CD4-positive, alpha-beta T cell treated with Interleukin-17A for 1 hour (primary cell): ENCODE data around the gene ALDH1A1.
"Not testable (repeated sequence)": the region's sequence is repeated elsewhere in the genome, so short reads cannot be mapped to it uniquely, and the experiment has no call there.

Experiments
- DNase-seq: peaks from one replicate; pipeline ENCODE4 v3.0.0-alpha.2; 2020

ALDH1A1 gene

DNA sequence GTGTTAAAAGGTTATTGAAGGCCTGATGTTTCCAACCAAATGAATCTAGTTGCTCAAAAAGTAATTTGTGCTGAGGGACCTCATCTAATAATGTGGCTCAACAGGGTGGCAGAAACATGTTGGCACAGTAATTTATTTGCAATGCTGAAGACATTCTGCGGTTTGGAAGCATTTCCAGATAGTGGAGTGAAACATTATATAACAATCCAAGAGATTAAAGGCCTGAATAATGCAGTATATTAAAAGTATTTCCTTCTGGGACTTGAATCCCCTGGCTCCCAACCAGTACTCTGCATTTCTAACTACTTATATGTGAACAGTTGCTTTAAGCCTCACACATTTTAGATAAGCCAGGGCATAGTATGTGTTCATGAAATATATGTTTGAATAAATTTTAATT lies 25.9 kb upstream of the ALDH1A1 start:
- no peak for DNase-seq

DNA sequence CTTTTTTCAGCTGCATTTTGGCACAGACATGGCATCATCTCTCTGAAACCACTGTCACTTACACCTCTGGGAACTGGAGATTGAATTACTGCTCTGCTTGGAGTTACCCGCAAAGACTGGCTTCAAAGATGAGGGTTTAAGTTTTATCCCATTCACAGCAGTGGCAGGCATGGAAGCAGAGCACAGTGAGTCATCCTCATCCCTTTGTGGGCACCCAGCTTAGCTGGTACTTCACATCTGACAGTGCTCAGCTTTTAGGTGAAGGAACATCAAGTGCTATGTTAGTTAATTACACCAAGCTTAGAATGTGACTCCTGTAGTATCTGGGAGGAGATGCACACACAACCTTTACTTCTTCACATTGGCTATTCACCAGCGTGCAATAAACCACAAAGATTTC lies 24.8 kb upstream of the ALDH1A1 start:
- no peak for DNase-seq

DNA sequence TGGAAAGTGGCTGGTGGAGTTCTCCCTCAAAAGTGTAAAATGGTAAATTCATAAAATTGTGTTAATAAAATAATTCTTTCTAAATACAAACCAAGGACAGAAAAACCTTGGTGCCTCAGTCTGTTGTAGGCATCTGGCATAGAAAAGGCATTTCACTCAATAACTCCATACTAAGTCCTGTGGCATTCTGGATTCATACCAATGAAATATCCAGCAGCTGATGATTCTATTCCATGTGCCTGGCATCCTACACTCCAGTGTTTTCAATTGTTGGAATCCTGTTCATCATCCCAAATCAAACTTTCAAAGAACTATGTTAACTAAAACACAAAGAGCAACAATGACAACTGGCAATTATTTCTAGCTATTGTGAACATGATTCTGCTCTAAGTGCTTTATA lies 21.6 kb upstream of the ALDH1A1 start:
- no peak for DNase-seq

DNA sequence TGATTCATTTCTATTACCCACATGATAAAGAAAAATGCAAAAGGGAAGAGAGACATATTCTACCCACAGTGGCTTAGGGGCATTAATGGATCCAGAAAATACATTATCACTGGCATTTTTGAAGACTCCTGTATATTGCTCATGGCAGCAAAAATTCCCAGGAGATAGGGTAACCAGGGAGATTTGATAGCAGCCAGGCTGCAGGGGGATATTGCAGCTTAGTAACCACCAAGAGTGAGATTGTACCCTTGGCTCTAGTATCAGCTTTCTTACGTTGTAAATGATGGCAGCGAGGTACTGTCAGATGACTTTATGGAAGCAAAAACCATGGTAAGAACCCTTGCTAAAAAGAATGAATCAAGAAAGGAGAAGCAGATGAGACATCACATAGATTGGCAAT lies 19.8 kb upstream of the ALDH1A1 start:
- no peak for DNase-seq

DNA sequence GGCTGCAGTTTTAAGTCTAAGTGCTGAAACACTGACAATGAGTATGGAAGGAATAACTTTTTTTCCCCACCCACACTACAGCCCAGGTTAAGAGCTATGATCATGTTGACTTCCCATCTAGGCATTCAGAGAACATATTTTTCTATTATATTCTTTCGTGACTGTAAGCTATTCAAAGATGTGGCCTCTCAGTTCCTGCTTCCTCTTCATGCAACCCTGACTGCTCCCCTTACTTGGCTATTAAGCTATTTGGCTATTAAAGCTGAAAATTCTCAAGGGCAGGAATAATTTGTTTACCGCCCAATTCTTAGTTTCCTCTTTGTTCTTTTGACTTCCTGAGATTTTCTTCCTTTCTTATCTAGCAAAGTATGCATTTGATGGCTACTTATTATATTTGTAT lies 18.6 kb upstream of the ALDH1A1 start:
- DNase-seq = no peak

DNA sequence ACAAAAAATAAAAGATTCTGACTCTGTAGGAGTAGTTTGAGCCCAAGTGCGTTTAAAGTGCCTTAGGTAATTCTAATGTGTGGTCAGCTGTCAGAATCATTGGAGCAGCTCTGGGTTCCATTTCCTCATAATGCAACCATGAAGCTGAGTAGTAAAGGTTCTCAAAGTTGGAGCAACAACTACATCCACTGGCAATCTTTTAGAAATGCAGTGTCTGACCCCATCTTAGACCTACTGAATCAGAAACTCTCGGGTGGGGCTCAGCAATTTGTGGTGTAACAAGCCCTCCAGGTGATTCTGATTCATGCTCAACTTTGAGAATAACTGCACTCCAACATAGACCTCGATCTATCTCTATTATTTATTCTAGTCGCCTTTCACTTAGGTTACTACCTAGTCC lies 7.6 kb upstream of the ALDH1A1 start:
- no peak for DNase-seq

DNA sequence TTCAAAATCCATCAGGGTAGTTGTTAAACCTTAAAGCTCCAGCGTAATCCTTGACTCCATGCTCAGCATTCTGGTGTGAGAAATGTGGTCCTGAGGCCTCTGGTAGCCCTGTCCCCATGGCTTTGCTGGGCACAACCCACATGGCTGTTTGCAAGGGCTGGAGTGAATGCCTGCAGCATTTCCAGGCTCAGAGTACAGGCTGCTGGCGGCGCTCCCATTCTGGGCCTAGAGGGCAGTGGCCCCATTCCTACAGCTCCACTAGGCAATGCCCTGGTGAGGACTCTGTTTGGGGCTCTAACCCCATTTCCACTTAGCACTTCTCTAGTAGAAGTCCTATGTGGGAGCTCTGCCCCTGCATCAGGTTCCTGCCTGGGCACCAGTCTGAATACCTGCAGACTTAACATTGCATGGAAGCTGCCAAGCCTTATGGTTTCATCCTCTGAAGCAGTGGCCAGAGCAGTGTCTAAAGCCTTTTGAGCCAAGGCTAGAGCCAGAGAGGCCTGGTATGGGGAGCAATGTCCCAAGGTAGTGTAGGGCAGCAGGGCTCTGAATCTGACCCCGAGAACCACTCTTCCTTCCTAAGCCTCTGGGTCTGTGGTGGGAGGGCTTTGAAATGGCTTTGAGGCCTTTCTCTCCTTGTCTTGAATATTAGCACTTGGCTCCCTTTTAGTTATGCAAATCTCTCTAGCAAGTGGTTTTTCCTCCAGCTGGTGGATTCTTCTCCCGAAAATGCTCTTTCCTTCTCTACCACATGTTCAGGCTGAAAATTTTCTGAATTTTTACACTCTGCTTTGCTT lies 5.8 kb upstream of the ALDH1A1 start:
- DNase-seq = no peak

DNA sequence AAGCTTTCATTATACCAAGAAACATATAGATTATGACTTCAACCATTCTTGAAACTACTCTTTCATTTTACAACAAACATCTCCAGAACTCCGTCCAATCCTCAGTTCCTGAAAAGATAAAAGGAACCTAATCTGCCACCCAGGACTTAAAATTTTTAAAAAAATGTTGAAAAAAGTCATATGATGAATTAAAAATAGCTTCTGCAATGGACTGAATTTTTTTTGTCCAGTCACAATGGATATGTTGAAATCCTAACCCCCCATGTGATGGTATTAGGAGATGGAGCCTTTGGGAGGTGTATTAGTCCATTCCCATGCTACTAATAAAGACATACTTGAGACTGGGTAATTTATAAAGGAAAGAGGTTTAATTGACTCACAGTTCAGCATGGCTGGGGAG lies 2.7 kb upstream of the ALDH1A1 start:
- no peak for DNase-seq

DNA sequence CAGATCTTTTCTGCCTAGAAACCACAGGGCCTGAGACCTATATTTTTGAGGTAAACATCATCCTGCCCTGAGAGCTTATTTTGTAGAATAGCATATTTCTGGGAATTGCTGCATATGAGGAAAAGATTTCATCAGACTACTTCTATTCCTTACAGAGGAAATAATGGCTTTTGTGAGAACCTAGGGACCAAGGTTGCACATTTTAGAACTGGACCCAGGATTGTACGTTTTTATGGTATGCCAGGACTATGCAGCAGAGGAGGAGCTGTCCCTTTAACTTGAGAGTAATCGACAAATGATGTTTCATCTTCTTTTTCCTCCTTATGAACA lies 2.2 kb upstream of the ALDH1A1 start:
- no peak for DNase-seq

DNA sequence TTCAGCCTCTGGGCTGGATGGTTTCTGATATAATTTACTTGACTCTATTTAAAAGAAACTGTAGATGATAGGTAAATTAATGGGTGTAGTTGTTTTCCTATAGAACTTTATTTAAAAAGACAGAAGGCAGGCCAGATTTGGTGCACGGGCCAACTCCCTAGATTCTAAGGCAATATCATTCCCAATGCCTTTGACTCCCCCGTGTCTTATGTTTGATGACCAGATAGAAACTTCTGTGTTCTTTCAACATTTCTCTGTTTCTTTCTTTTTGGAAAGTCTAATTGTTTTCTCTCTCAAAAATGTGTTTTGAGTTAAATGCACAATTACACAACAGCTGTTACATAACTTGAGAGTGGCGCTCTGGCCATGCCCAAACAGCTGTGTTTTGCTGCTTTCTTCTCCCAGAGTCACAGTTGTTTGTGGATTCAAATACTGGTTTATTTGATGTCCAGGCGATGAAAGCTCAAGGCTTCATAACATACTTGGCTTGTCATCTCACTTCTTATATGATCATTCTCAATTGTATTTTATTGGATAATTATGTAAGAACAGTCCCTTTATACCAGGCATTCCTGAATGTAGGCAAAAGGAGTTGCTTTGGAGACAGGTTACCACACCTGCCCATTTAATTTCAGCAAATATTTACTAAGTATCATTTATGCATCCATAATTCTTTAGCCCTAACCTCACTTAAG lies 1.7 kb upstream of the ALDH1A1 start:
- DNase-seq = no peak

DNA sequence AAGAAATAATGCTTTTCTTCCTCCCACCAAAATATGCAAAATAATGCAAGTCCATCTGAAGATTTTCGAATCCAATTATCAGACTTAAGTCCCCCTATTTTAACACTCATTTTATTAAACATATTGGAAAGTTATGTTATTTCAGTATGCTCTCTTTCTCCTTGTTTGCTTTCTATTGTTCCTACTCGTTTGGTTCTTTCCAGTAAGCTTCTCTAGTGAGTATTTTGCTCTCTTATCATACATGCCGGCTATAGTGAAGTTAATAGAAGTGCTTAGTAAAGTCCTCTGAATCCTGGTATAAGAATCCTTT lies 517 bp downstream of the ALDH1A1 start:
- no peak for DNase-seq

DNA sequence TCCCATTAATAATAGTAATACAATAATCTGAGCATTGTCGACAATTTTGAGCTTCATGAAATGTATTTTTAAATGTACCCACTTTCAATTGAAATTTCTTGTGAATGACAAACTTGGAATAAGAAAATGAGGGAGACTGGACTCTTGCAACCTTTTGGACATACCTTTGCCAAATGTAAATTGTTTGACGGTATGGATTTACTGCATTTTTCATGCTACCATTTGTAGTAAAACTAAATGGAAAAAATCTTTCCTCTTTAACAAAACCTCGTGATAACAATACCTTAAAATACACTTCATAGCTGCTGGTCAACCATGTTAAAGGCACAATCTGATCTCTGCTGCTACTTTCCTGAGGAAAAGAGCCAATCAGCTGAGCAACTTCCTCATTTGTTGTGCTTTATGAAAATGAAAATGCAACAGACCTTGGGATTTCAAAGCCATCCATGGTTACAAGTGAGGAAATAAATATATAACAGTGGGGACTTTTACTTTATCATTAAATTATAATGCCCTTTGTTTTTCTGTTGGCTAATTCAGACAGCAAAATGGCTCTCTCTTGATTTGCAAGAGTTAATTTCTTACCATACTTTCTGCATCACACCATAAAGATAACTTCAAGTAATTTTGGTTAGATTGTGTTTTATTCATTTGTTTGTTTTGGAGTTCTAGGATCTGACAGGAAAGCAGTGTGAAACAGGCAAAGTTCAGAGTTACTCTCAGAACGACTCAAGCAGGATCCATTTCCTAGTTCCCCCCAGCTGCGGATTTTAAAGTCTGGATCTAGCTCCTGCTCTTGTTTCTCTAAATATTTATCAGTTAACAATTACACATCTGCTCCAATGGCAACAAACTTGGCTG lies 1.1 kb downstream of the ALDH1A1 start:
- DNase-seq = no peak

DNA sequence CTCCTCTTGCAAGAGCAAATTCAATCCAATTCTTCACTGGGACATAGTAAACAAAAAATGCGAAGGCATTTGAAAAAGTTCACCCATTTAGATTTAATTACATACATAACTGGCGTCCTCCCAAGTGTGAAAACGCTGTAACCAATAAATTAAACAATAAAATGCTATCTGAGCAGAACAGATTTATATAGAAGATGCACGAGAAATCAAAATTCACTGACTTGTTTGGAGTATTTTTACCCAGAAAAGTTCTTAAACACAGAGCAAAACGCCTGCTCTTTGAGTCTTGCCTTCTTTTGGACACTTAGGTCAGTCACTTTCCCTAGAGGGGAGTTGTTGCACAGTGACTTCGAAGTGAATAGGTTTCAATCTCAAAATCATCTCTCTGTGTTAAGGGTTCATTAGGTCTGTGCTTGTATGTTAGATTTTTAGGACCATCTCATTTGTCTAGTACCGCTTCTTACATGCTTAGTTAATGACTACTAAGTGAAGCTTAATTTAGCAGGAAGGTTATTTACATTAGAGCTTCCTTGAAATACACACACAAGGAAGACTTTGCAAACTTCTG lies 1.9 kb downstream of the ALDH1A1 start:
- DNase-seq = no peak

DNA sequence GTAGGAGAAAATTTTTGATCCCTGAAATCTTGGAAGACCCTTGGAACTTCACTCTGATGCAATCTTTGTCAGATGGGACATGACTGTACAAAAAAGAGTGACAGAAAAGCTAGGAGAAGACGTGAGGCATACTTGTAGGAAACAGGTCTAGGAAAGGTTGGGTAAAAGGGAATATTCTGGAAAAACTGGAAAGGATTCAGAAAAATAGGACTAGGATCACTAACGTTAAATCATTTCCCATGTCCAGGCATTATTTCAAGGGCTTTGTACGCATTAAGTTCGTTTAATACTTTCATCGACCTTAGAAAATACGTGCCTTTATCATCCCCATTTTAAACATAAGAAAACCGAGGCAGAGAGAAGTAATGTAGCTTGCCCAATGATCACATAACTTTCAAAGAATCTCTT lies 2.9 kb downstream of the ALDH1A1 start:
- DNase-seq = no peak

DNA sequence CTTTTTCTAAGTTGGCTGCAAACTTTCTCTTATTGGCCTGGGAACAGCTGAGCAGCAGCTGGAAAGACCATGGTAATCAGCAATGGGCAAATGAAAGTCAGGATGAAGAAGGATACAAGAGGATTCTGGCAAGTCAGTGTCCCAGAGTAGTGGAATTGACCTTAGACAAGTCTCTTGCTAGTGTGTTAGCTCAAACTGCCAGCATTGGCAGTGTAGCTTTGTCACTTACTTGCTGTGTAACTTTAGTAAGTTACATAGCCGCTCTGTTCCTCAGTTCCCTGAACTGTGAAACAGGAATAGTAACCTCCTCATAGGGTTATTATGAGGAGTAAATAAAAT lies 3.6 kb downstream of the ALDH1A1 start:
- no peak for DNase-seq

DNA sequence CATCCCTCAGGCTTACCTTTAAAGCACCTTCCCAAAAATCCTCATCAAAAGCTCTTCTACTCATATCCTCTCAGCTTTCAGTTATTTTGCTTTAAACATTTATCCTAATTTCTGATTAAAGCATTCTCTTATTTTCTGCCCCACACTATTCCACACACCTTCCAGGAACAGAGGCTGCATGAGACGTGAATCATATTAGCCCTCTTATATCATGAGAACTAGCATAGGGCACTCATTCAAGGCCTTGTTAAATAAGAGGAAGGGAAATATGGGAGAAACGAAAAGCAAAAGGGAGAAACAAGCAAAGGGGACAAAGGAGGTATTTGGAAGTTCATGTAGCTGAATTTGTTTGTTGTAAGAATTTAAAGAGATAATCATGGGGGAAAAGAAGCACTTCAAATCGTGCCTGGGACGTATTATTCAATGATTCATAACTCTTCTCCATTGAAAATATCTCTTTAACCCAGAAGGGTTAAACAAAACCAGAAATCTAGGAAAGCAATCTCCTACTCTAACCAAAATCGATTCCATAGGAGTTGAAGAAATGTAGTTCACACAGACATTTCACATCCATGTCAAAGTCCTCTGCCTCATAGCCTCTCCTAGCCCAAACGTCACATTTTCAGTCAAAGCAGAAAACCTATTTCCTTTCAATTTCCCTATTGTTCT lies 4.1 kb downstream of the ALDH1A1 start:
- no peak for DNase-seq

DNA sequence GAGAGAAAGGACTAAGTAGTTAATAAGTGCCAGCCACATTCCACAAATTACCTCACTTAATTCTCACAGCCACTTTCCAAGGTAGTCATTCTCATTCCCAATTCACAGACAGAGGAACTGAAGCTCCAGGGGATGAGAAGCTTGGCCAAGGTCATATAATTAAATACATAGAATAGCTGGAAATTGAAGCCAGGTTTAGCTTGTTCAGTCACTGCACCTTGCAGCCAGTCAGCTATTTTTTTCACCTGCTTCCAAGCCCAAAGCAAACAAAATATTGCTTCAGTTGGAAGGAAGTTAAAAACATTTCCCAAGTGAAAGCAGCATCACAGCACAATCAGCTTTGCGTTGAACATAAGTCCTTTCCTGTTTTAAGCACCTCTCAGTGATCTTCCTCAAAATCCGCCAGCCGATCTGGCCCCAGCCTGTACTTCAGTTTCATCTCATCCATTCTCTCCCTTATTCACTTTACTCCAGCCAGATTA lies 4.8 kb downstream of the ALDH1A1 start:
- DNase-seq = no peak

DNA sequence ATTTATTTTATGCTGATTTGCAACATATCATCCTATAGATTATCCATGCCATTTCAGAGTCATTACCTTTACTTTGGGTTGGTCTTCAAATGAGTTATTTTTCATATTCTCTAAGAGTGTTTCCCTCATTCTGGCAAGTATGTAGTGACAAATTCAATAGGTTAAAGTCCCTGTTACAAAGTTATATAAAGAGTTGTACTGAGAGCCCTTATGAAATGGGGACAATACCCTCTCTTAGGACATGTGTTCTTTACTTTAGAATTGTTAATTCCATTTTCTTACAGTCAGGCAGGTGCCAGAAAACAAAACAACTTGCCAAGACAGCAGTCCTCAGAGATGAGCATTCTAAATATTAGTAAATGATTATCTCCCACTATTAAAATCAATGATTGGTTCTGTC lies 6.0 kb downstream of the ALDH1A1 start:
- DNase-seq = no peak

DNA sequence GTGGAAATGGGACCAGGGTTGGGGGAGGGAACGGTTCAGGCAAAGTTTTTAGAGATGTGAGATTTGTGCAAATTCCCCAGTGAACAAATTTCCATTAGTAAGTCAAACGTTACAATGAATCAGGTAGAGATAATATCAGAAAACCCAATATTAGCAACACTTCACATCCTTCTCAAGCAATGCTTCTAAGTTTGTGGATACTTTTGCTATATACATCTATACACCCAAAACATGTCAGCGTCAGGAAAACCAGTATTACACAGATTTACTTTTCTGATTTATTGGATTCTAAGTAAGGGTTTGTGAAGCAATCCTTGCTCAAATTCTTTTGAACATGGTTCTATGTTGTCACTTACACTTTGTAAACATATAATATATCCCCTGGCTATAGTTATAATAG lies 6.5 kb downstream of the ALDH1A1 start:
- DNase-seq = no peak

DNA sequence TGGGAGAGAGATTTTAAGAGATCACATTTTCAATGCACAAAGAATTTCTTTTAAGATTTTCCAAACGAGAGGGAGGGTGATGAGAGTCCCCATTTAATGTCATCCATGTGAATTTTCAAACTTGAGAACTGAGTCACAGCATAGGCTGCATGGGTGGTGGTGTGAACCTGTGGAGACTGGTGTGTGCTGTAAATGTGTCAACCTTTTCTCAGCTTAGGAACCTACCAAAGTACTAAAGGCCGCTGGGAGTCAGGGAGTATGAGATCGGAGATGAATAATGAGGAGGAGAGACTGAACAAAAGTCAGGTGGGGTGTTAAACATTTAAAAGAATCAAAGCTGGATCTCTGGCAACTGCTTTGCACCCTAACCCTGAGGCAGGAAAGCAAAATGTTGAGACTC lies 7.5 kb downstream of the ALDH1A1 start:
- DNase-seq = no peak

DNA sequence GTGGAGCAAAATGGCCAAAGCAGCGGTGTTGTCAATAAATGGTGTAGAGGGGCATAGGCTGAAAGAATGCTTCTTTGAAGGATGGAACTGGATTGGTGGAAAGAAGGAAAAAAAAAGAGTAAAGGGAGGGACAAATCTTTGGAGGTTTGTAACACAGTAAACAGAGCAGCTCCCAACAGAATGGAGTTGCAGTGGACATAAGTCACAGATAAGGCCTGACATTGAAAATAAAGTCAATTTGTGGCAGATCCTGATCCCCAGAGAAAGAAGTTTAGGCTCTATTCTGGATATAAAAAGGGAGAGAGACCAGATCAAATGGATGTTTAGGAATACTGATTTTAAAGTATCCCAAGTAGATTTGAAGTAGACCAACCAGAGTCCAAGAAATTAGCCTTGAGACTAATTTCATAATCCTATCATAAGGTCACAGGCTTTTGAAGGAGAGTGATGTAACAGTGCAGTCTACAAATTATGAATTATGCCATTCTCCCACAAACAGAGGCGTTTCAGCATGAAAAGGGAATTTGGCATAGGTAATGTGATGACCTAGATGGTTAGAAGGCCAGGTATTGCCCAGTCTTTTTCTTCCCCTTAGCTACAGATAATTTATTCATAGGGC lies 8.9 kb downstream of the ALDH1A1 start:
- DNase-seq = no peak

DNA sequence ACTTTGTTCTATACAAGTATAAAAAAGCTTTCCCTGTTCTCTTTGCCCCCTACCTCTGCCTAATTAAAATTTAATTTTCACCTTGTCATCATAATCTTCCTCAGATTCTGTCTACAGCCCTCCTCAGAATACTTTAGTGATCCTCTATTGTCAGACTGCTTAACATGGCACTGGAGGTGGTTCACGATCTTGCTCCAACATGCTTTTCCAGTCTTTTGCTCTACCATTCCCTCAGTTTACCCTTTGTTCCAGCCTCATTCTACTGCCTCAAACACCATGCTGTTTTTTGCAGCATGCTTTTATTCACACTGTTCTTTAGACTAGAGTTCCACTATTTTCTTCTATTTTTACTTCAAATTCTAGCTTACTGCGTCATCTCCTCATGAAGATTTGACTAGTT lies 10.4 kb downstream of the ALDH1A1 start:
- no peak for DNase-seq

DNA sequence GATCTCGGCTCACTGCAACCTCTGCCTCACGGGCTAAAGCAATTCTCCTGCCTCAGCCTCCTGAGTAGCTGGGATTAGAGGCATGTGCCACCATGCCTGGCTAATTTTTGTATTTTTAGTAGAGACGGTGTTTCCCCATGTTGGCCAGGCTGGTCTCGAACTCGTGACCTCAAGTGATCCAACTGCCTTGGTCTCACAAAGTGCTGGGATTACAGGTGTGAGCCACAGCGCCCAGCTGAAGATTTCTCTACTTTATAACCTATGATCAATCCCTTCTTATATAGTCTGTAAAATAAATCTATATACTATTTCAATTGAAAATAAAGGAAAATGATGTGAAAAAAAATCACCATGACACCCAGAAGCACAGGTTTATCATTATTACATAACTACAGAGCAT lies 13.3 kb downstream of the ALDH1A1 start:
- not testable (repeated sequence) for DNase-seq
